Thoracic aorta (tissue), 2 donors: ENCODE data around the gene LRRC30. TPM values are rescaled to one million over a fixed set of nuclear protein-coding genes. Genes with fewer than 3 reads are reported as not detected.
"Not testable (repeated sequence)": the region's sequence is repeated elsewhere in the genome, so short reads cannot be mapped to it uniquely, and the experiment has no call there.

Source experiments
- ATAC-seq: fragments of 150-250 bp; one replicate; pipeline ENCODE4 v1.8.0; 2017; ENCODE audit warnings: low read depth; ENCODE audit not compliant: insufficient number of reproducible peaks, low FRiP score
- DNase-seq: peaks from one replicate; pipeline ENCODE4 v3.0.0-alpha.2; 2020; ENCODE audit warnings: low spot score
- H3K27ac ChIP-seq, 2 donors: fragments of 200-600 bp; sonication (generic); 1 replicate in 1 of 2; 2 replicates in 1 of 2; pipeline ENCODE4 v1.5.1; 2016; ENCODE audit warnings: mild to moderate bottlenecking in 2 of 2, moderate library complexity in 2 of 2
- H3K27me3 ChIP-seq: fragments of 200-600 bp; sonication (generic); replicated peaks from 2 replicates; pipeline ENCODE4 v1.6.0; 2016; ENCODE audit warnings: mild to moderate bottlenecking; ENCODE audit not compliant: insufficient read depth
- H3K36me3 ChIP-seq: fragments of 200-600 bp; sonication (generic); one replicate; pipeline ENCODE4 v1.5.1; 2016
- H3K4me1 ChIP-seq, 2 donors: fragments of 200-600 bp; sonication (generic); 1 replicate in 1 of 2; 2 replicates in 1 of 2; pipeline versions ENCODE4 v1.5.1 to v1.6.0; 2016; ENCODE audit warnings: low read depth in 2 of 2, mild to moderate bottlenecking in 1 of 2; ENCODE audit not compliant: control insufficient read depth in 1 of 2
- H3K4me3 ChIP-seq: fragments of 200-600 bp; sonication (generic); 2 replicates; pipeline ENCODE4 v1.5.1; 2016; ENCODE audit warnings: mild to moderate bottlenecking
- H3K9me3 ChIP-seq: fragments of 200-600 bp; sonication (generic); 2 replicates; pipeline ENCODE4 v1.5.1; 2016
- total RNA-seq, 2 donors: library from RNA; depleted of rRNA; stranded (reverse); fragments of >200 nt; gene quantifications; one replicate each; pipeline versions ENCODE4 v1.1.0 to v1.2.3, GENCODE V29; 2016
- TF ChIP-seq, protein P1 (sequence below): fragments of 200-600 bp; sonication (generic); IDR thresholded peaks from one replicate; pipeline ENCODE4 v1.5.1; 2019; ENCODE audit warnings: antibody characterized with exemption

Gene LRRC30
- total RNA-seq, 2 donors from 2014 or later, result not detected

DNA sequence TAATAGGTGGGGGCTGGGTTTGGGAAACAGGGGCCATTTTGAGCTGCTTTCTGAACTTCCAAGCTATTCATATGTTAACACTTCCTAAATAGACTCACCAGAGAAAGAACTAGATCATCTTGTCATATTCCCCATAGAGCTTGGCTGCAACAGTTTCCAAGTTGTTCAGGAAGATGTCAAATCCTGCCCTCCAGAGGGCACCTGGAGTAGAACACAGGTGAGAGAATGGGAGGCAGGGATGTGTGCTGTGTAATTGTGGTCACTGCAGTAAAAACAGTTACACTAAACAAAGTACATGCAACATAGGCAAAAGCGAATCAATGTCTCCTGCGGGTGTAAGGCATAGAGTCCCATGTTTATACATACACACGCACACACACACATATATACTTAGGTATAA is 34.5 kb upstream of the LRRC30 start:
- H3K36me3 ChIP-seq, result no peaks in the 10 kb centered on the region
- no peaks in the 10 kb centered on the region for H3K27me3 ChIP-seq
- DNase-seq (no peak), ATAC-seq (no peak)
- no peak overlapping the region for H3K27ac ChIP-seq
- TF ChIP-seq, protein P1, sequence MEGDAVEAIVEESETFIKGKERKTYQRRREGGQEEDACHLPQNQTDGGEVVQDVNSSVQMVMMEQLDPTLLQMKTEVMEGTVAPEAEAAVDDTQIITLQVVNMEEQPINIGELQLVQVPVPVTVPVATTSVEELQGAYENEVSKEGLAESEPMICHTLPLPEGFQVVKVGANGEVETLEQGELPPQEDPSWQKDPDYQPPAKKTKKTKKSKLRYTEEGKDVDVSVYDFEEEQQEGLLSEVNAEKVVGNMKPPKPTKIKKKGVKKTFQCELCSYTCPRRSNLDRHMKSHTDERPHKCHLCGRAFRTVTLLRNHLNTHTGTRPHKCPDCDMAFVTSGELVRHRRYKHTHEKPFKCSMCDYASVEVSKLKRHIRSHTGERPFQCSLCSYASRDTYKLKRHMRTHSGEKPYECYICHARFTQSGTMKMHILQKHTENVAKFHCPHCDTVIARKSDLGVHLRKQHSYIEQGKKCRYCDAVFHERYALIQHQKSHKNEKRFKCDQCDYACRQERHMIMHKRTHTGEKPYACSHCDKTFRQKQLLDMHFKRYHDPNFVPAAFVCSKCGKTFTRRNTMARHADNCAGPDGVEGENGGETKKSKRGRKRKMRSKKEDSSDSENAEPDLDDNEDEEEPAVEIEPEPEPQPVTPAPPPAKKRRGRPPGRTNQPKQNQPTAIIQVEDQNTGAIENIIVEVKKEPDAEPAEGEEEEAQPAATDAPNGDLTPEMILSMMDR, result no peak
- H3K4me3 ChIP-seq, result no peak overlapping the region
- no peaks in the 10 kb centered on the region for H3K9me3 ChIP-seq
- no peaks in the 10 kb centered on the region for H3K4me1 ChIP-seq

DNA sequence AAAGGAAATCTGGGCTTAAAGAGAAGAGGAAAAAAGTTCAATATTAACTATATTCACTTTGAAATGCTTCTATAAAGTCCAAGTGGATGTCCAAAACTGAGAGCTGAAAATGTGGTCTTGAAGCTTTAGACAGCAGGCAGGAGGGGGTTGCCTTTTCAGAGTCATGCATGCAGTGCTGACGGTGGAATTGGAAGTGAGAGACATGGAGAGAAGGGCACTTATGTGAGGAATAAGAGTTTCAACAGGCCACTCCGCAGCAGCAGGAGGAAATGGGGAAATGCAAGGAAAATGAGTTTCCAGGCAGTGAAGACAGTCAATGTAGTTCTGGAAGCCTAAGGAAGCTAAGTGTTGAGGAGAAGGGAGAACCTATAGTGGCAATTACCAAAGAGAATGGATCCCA is 33.0 kb upstream of the LRRC30 start:
- Histone ChIP-seq H3K36me3 (no peaks in the 10 kb centered on the region), H3K27ac (no peak overlapping the region), H3K4me1 (no peaks in the 10 kb centered on the region), H3K27me3 (no peaks in the 10 kb centered on the region), H3K9me3 (no peaks in the 10 kb centered on the region), H3K4me3 (no peak overlapping the region)
- DNase-seq (no peak), ATAC-seq (no peak)
- TF ChIP-seq, protein P1, result no peak

DNA sequence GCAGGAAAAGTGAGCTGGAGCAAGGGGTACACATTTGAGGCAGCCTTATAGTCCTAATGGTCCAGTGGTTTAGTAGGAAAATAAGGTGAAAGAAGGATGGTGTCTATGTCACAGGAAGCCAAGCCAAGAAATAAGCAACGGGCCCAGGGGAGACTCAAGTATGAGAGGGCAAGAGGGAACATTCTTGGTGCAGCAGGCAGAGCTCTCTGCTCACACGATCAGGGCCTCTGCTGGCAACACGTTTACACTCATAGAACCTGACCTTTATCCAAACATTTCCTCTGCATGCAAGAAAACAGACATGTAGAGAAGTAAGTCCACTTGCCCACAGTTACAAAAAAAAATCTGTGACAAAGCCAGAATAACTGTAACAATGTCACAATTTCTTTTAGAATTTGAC is 32.6 kb upstream of the LRRC30 start:
- TF ChIP-seq, protein P1, result no peak
- no peak for ATAC-seq
- Histone ChIP-seq H3K36me3 (no peaks in the 10 kb centered on the region), H3K4me3 (no peak overlapping the region), H3K27me3 (no peaks in the 10 kb centered on the region), H3K4me1 (no peaks in the 10 kb centered on the region), H3K27ac (no peak overlapping the region), H3K9me3 (no peaks in the 10 kb centered on the region)
- DNase-seq, result no peak

DNA sequence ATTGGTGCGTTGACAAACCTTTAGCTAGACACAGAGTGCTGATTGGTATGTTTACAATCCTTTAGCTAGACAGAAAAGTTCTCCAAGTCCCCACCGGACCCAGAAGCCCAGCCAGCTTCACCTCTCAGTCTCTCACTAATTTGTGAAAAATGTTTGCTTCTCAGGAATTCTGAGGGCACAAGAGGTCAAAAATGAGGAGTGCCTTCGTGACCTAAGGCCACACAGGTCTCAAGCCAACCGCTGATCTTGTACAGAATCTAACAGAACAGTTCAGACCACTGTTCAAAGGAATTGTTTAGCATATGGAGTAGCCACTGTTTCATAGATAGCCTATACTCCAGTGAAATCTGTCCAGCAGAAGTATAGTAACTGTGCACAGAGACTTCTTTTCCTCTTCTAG is 29.8 kb upstream of the LRRC30 start:
- H3K4me1 ChIP-seq, result peaks cover 6 to 8% of the 10 kb centered on the region in 2 donors
- no peaks in the 10 kb centered on the region for H3K9me3 ChIP-seq
- ATAC-seq (no peak), DNase-seq (no peak)
- no peak overlapping the region for H3K4me3 ChIP-seq
- H3K36me3 ChIP-seq, result no peaks in the 10 kb centered on the region
- TF ChIP-seq, protein P1, result no peak
- no peak overlapping the region for H3K27ac ChIP-seq
- no peaks in the 10 kb centered on the region for H3K27me3 ChIP-seq

DNA sequence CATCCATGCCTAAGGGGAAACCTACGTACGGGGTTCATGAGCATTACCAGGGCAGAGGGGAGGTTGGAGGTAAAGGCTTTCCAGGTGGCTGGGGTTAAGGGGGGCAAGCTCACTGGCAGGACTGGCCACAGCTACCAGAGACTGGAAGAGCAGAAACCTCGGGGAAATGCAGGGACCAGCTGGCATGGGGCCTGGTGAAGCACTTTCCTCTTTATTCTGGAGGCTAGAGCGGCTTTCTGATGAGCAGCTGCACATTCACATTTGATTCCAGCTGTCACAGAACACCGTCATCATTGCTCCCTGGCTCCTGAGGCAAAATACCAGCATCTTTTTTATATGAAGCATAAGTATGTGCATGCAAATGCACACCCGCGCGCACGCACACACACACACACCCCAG is 28.7 kb upstream of the LRRC30 start:
- H3K9me3 ChIP-seq, result no peaks in the 10 kb centered on the region
- H3K4me1 ChIP-seq, result peaks cover 6 to 8% of the 10 kb centered on the region in 2 donors
- H3K27me3 ChIP-seq, result no peaks in the 10 kb centered on the region
- no peak overlapping the region for H3K4me3 ChIP-seq
- TF ChIP-seq, protein P1, result no peak
- H3K27ac ChIP-seq, result no peak overlapping the region
- DNase-seq (no peak), ATAC-seq (no peak)
- H3K36me3 ChIP-seq, result no peaks in the 10 kb centered on the region

DNA sequence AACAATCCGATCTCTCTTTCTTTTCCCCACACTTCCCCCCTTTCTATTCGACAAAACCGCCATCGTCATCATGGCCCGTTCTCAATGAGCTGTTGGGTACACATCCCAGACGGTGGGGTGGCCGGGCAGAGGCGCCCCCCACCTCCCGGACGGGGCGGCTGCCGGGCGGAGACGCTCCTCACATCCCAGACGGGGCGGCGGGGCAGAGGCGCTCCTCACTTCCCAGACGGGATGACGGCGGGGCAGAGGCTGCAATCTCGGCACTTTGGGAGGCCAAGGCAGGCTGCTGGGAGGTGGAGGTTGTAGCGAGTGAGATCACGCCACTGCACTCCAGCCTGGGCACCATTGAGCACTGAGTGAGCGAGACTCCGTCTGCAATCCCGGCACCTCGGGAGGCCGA is 27.3 kb upstream of the LRRC30 start:
- H3K9me3 ChIP-seq, DNase-seq, H3K4me1 ChIP-seq, ATAC-seq, H3K36me3 ChIP-seq, H3K27me3 ChIP-seq, H3K27ac ChIP-seq, H3K4me3 ChIP-seq: not testable (repeated sequence)
